Endothelial cell of umbilical vein (primary cell): ENCODE measurements around the gene SAPCD2. TPM values are rescaled to one million over a fixed set of nuclear protein-coding genes. Genes with fewer than 3 reads are reported as not detected.

ENCODE experiments used
- BruUV-seq: library from RNA; stranded (reverse); fragments of 400-500 nt; replicated peaks from 2 replicates; lab custom pipeline; 2021; lab: Mats Ljungman, UMichigan
- CTCF ChIA-PET: fragments of 300-600, 350-600 bp; sonication (Branson Sonifier 250); formaldehyde crosslinking; loops from one replicate; lab custom pipeline; 2021; ENCODE audit warnings: antibody characterized with exemption, inconsistent platforms; lab: Charles Lee
- POLR2A ChIA-PET: fragments of 300-600, 350-600 bp; sonication (Branson Sonifier 250); formaldehyde crosslinking; loops from one replicate; lab custom pipeline; 2021; ENCODE audit warnings: antibody characterized with exemption, inconsistent platforms; lab: Charles Lee
- DNase-seq: peaks from one replicate; pipeline ENCODE4 v3.0.0-alpha.2; 2011; ENCODE audit warnings: low read depth, low spot score
- FAIRE-seq: peaks from 2 replicates; lab custom pipeline; 2011; peaks lifted over from hg19 to GRCh38; lab: Jason Lieb, UNC
- H2AFZ ChIP-seq: 2 replicates; pipeline ENCODE4 v1.6.0; 2012; ENCODE audit warnings: low read depth, low read length, control low read depth, inconsistent platforms
- H3K27ac ChIP-seq: 2 replicates; pipeline ENCODE4 v1.5.1; 2011; ENCODE audit warnings: low read depth, mild to moderate bottlenecking, control low read depth, low read length, moderate library complexity; ENCODE audit not compliant: insufficient read depth
- H3K27me3 ChIP-seq, 2 experiments: 2 replicates each; pipeline versions ENCODE4 v1.6.0 to v1.6.1; 2011; ENCODE audit warnings: low read length in 2 of 2, mixed read lengths in 1 of 2; ENCODE audit not compliant: control insufficient read depth in 2 of 2, insufficient read depth in 2 of 2
- H3K36me3 ChIP-seq, 2 experiments: 2 replicates in 1 of 2; 3 replicates in 1 of 2; pipeline ENCODE4 v1.5.1; 2011; ENCODE audit warnings: low read length in 2 of 2, mild to moderate bottlenecking in 1 of 2, moderate library complexity in 1 of 2; ENCODE audit not compliant: control insufficient read depth in 2 of 2, insufficient read depth in 2 of 2; ENCODE audit errors: extremely low read depth in 1 of 2
- H3K4me1 ChIP-seq: 3 replicates; pipeline ENCODE4 v1.5.1; 2011; ENCODE audit warnings: mild to moderate bottlenecking, low read length; ENCODE audit not compliant: control insufficient read depth, insufficient read depth; ENCODE audit errors: extremely low read depth
- H3K4me2 ChIP-seq: 2 replicates; pipeline ENCODE4 v1.6.1; 2011; ENCODE audit warnings: low read length, control low read depth, mixed read lengths; ENCODE audit not compliant: insufficient read depth
- H3K4me3 ChIP-seq, 3 experiments: fragments of 200-600 bp in 1 of 3; sonication (generic), shearing (Covaris generic) in 1 of 3; replicated peaks in 1 of 3; 2 replicates each; pipeline ENCODE4 v1.5.1; 2011 to 2016; ENCODE audit warnings: control low read depth in 3 of 3, low read length in 3 of 3, mild to moderate bottlenecking in 2 of 3, inconsistent platforms in 1 of 3, low read depth in 1 of 3, moderate library complexity in 1 of 3; ENCODE audit not compliant: insufficient read depth in 1 of 3
- H3K79me2 ChIP-seq: 2 replicates; pipeline ENCODE4 v1.6.0; 2012; ENCODE audit warnings: low read length, inconsistent platforms; ENCODE audit not compliant: control insufficient read depth, insufficient read depth
- H3K9ac ChIP-seq: replicated peaks from 2 replicates; pipeline ENCODE3; 2011; ENCODE audit warnings: low read length, control low read depth; ENCODE audit not compliant: insufficient read depth; ENCODE audit errors: extremely low read depth
- H3K9me1 ChIP-seq: replicated peaks from 3 replicates; pipeline ENCODE4 v1.6.0; 2011; ENCODE audit warnings: mild to moderate bottlenecking, low read length; ENCODE audit not compliant: control insufficient read depth, insufficient read depth; ENCODE audit errors: extremely low read depth
- H3K9me3 ChIP-seq: replicated peaks from 2 replicates; pipeline ENCODE4 v1.5.1; 2012; ENCODE audit warnings: low read length, inconsistent platforms; ENCODE audit not compliant: control insufficient read depth, insufficient read depth
- H4K20me1 ChIP-seq: replicated peaks from 2 replicates; pipeline ENCODE3; 2011; ENCODE audit warnings: mild to moderate bottlenecking, low read length; ENCODE audit not compliant: control insufficient read depth, insufficient read depth; ENCODE audit errors: extremely low read depth
- CTCF ChIP-seq, 2 donors: IDR thresholded peaks; 1 replicate in 1 of 2; 2 replicates in 1 of 2; pipeline ENCODE4 v1.5.1; 2011; ENCODE audit warnings: low read length in 2 of 2, mild to moderate bottlenecking in 2 of 2, moderate library complexity in 2 of 2, control low read depth in 1 of 2, inconsistent platforms in 1 of 2, low read depth in 1 of 2; ENCODE audit not compliant: insufficient read depth in 1 of 2; ENCODE audit errors: extremely low read depth in 1 of 2
- EZH2 ChIP-seq: IDR thresholded peaks from 2 replicates; pipeline ENCODE4 v1.6.1; 2012; ENCODE audit warnings: borderline replicate concordance, low read depth, mild to moderate bottlenecking, moderate library complexity, low read length, inconsistent platforms; ENCODE audit not compliant: severe bottlenecking
- FOS ChIP-seq: IDR thresholded peaks from 2 replicates; pipeline ENCODE4 v1.6.1; 2011; ENCODE audit warnings: mild to moderate bottlenecking, low read length, moderate library complexity, borderline replicate concordance; ENCODE audit not compliant: insufficient read depth
- GATA2 ChIP-seq: IDR thresholded peaks from 2 replicates; pipeline ENCODE4 v1.7.0; 2011; ENCODE audit warnings: low read depth, mild to moderate bottlenecking, moderate library complexity, mixed read lengths, low read length; ENCODE audit not compliant: insufficient read length, insufficient read depth
- JUN ChIP-seq: IDR thresholded peaks from 2 replicates; pipeline ENCODE4 v1.6.1; 2011; ENCODE audit warnings: borderline replicate concordance, low read depth; ENCODE audit not compliant: insufficient read length, insufficient read depth
- MAX ChIP-seq: IDR thresholded peaks from 2 replicates; pipeline ENCODE4 v1.6.1; 2011; ENCODE audit not compliant: insufficient read depth, insufficient read length
- MYC ChIP-seq: IDR thresholded peaks from one replicate; pipeline ENCODE4 v1.6.1; 2011; ENCODE audit warnings: mild to moderate bottlenecking, low read depth, low read length
- POLR2A ChIP-seq: IDR thresholded peaks from 2 replicates; pipeline ENCODE4 v1.6.1; 2012; ENCODE audit warnings: low read depth, mild to moderate bottlenecking, control low read depth, low read length
- POLR2AphosphoS5 ChIP-seq: IDR thresholded peaks from 2 replicates; pipeline ENCODE4 v1.6.1; 2012; ENCODE audit warnings: low read depth, mild to moderate bottlenecking, control low read depth, low read length, moderate library complexity; ENCODE audit not compliant: insufficient read depth
- dilution Hi-C: fragments of 300-500 bp; cut with MboI; formaldehyde crosslinking; loops from one replicate; pipeline ENCODE4 v1.15.0; 2019; ENCODE audit warnings: low sequenced_read_pairs; ENCODE audit not compliant: extremely low pct_ligation_motif_present
- intact Hi-C: fragments of 100-400 bp; cut with micrococcal nuclease; formaldehyde crosslinking; loops from one replicate; pipeline ENCODE4 v1.10.0; 2022
- polyA plus RNA-seq, 4 experiments: library from polyadenylated mRNA; depleted of rRNA in 3 of 4; stranded (reverse) in 3 of 4; unstranded in 1 of 4; fragments of >200 nt; gene quantifications; 2 replicates each; pipeline versions ENCODE4 v1.2.1 to v1.2.3, GENCODE V29; 2011 to 2012; ENCODE audit warnings: missing spikeins in 1 of 4
- total RNA-seq: library from RNA; stranded (reverse); gene quantifications from 2 replicates; pipeline ENCODE4 v1.2.3, GENCODE V29; 2021

The SAPCD2 gene
- total and polyA plus RNA-seq, 2 donors (not counting 3 experiments of a cell fraction or from before 2014, with no cell fraction given), result 11.5 to 27.8 TPM

GRCh38 chr9:137048655-137049543 lies 21.5 kb downstream of the SAPCD2 start:
- ChIA-PET CTCF (interaction anchor here (0.8 to 4.7 kb wide), 11 partner anchors 9 to 242 kb away, joined by 3 to 152 read pairs (median 6); partner anchors contain the start of genes FUT7, RABL6, RNF224 and SAPCD2), POLR2A (no interaction called here)
- H4K20me1 ChIP-seq, result no peaks in the 10 kb centered on the region
- H3K9me1 ChIP-seq, result no peaks in the 10 kb centered on the region
- no peaks in the 10 kb centered on the region for H3K36me3 ChIP-seq
- no peak overlapping the region for H2AFZ ChIP-seq
- H3K4me1 ChIP-seq, result peaks cover 18% of the 10 kb centered on the region
- H3K27me3 ChIP-seq, result peaks cover 8 to 16% of the 10 kb centered on the region in 2 experiments
- no peak overlapping the region for H3K27ac ChIP-seq
- DNase-seq (no peak), FAIRE-seq (no peak)
- H3K9me3 ChIP-seq, result no peaks in the 10 kb centered on the region
- peaks cover 16% of the 10 kb centered on the region for H3K79me2 ChIP-seq
- H3K4me2 ChIP-seq, result no peak overlapping the region
- intact Hi-C loops, result no loop called here
- BruUV-seq, result no TSS peak
- dilution Hi-C loops, result no loop called here
- no peak overlapping the region for H3K4me3 ChIP-seq
- TF ChIP-seq JUN, result no peak
- no peak for TF ChIP-seq POLR2AphosphoS5
- no peak for TF ChIP-seq FOS
- no peak overlapping the region for H3K9ac ChIP-seq

DNA sequence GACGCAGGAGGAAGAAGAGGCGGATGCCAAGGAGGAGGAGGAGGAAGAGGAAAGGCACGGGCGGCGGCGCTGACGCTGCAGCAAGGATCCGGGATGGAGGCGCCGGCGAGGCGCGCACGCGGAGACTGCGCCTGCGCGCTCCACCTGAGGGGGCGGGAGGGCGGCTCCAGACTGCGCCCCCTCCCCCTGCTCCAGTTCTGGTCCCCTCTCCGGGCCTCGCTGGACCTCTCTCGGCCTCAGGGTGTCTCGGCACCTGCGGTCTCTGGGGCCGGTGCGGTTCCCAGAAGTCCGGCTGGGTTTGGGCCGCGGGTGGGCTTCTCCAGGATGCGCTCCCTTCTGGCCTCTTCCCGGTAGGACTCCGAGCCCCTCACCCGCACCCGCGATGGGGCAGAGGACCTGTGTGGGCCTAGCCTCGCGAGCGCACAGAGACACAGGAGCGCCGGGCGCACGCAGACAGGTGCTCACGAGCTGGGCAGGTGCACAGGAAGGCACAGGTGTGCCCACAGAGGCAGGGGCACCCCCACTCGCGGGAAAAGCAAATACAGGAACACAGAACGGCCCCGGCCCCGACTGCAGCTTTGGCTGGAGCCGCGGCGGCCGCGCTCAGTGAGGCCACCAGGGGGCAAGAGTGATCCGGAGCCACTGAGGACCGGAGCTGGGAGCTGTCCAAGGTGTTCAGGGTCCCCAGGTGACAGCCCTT lies 24.1 kb downstream of the SAPCD2 start, which contains the start of gene NPDC1:
Gene NPDC1 (minus strand): TSS at position 90 of the 700 bp plus-strand sequence. CDS start 188 bp downstream, outside the sequence.
- H3K4me2 ChIP-seq, result peak within 1 kb of the TSS; percentile 56
- peak within 1 kb of the TSS; percentile 98 for H2AFZ ChIP-seq
- dilution Hi-C loops, result no loop called here
- DNase-seq (peak; percentile 79), FAIRE-seq (peak; percentile 85)
- no peaks in the 10 kb centered on the region for H3K36me3 ChIP-seq
- peak within 1 kb of the TSS; percentile 36 for H3K9ac ChIP-seq
- peaks cover 33% of the 10 kb centered on the region for H3K79me2 ChIP-seq
- no peaks in the 10 kb centered on the region for H4K20me1 ChIP-seq
- CTCF ChIA-PET, result interaction anchor here (0.7 to 4.9 kb wide), 23 partner anchors 11 to 261 kb away, joined by 3 to 152 read pairs (median 7); partner anchors contain the start of genes CLIC3, CYSRT1, MAN1B1 and RNF224
- peak within 1 kb of the TSS; percentile 44 to 57 (median 54) for H3K4me3 ChIP-seq
- H3K9me1 ChIP-seq, result no peaks in the 10 kb centered on the region
- BruUV-seq, result no TSS peak
- H3K27me3 ChIP-seq, result peaks cover 0 to 3% of the 10 kb centered on the region in 2 experiments
- H3K27ac ChIP-seq, result peak within 1 kb of the TSS; percentile 41
- intact Hi-C loops, result loop anchor here (1.0 kb wide), 3 partner anchors 21 to 181 kb away; partner anchors contain the start of genes MAN1B1 and RNF224
- no peak for TF ChIP-seq FOS
- peak; percentile 63 for TF ChIP-seq POLR2A
- no peak for TF ChIP-seq GATA2
- no peak for TF ChIP-seq MYC
- peak; percentile 94 to 96 for TF ChIP-seq CTCF (IDR thresholded peaks at IDR 0.05; ENCODE audit: extremely low read depth in 1 of 2, insufficient read depth in 1 of 2, low read depth in 1 of 2, low read length in 2 of 2)
- TF ChIP-seq MAX, result no peak
- peak; percentile 29 for TF ChIP-seq POLR2AphosphoS5
- TF ChIP-seq EZH2, result peak; percentile 49
- TF ChIP-seq JUN, result no peak
- H3K9me3 ChIP-seq, result no peaks in the 10 kb centered on the region
- H3K4me1 ChIP-seq, result peaks cover 35% of the 10 kb centered on the region
- POLR2A ChIA-PET, result interaction anchor here (0.6 to 1.2 kb wide), 5 partner anchors 18 to 172 kb away, joined by 3 to 8 read pairs (median 4); partner anchors contain the start of gene MAN1B1
